PFSK-1 (cell line): ENCODE data around the gene ATP10A.

Experiments used
- POLR2AphosphoS5 ChIP-seq: IDR thresholded peaks from 2 replicates; pipeline ENCODE4 v1.6.1; 2012; ENCODE audit warnings: low read depth, mild to moderate bottlenecking, control low read depth, low read length, moderate library complexity
- SIN3A ChIP-seq: IDR thresholded peaks from 2 replicates; pipeline ENCODE4 v1.6.1; 2012; ENCODE audit warnings: mild to moderate bottlenecking, low read length, moderate library complexity, borderline replicate concordance; ENCODE audit not compliant: insufficient read depth
- TAF1 ChIP-seq: IDR thresholded peaks from 2 replicates; pipeline ENCODE4 v1.6.1; 2012; ENCODE audit warnings: low read length, control low read depth, borderline replicate concordance; ENCODE audit not compliant: insufficient read depth

DNA sequence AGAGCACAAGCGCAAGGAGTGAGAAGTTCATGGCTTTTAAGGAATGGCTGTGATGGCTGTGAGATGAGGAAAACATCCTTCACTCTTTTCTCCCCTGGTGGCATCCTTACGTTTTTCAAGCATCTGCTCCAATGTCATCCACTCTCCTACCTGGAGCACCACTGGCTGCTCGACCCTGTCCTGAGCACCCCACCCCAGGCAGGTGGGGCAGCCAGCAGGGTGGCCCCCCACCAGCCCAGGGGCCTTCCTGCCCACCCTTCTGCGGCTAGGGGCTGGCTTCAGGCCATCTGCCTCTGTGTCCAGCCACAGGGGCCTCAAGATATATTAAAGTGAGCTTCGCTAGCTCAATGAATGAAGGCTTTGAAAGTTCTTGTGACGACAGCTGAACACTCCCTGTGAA is 56.1 kb downstream of the ATP10A start:
- no peak for TF ChIP-seq TAF1
- no peak for TF ChIP-seq SIN3A
- no peak for TF ChIP-seq POLR2AphosphoS5
